ENCODE results near the gene AKT3. TPM values are rescaled to one million over a fixed set of nuclear protein-coding genes. Genes with fewer than 3 reads are reported as not detected.

AKT3 gene
- total RNA-seq, 3 donors from 2014 or later (not counting 1 experiment from before 2014, with no cell fraction given) = 135 to 157 (median 136) TPM

GRCh38 chr1:243725075-243725474 is 125.0 kb downstream of the AKT3 start:
- Histone ChIP-seq H3K4me3 (ENCODE audit: low read length) (no peak overlapping the region), H3K9me3 (ENCODE audit: control insufficient read depth, insufficient read depth, low read length) (peaks cover 2% of the 10 kb centered on the region), H3K27me3 (ENCODE audit: control insufficient read depth, insufficient read depth, low read length) (no peaks in the 10 kb centered on the region), H3K27ac (ENCODE audit: low read length) (no peak overlapping the region), H3K36me3 (ENCODE audit: control insufficient read depth, insufficient read depth, low read length) (peaks cover under 1% of the 10 kb centered on the region), H3K4me1 (ENCODE audit: control insufficient read depth, insufficient read depth, low read length) (peaks cover 8% of the 10 kb centered on the region)
- peaks cover 33 to 59% of the 10 kb centered on the region in 2 donors for H3K4me1 Mint-ChIP-seq
- H3K27me3 Mint-ChIP-seq (ENCODE audit: low read depth in 2 of 2) = no peaks in the 10 kb centered on the region
- DNase-seq (no peak), ATAC-seq (no peak)
- H3K9me3 Mint-ChIP-seq = no peaks in the 10 kb centered on the region
- WGBS (ENCODE audit: insufficient coverage) = 91% methylated on average over 3 of the region's 3 CpGs
- H3K36me3 Mint-ChIP-seq = no peaks in the 10 kb centered on the region
- H3K4me3 Mint-ChIP-seq = no peak overlapping the region
- intact Hi-C loops (cut with micrococcal nuclease) = no loop called here
- no peak overlapping the region for H3K27ac Mint-ChIP-seq
- TF ChIP-seq CTCF (IDR thresholded peaks at IDR 0.05) = no peak

GRCh38 chr1:243723458-243724043 is 126.5 kb downstream of the AKT3 start:
- H3K36me3 ChIP-seq (ENCODE audit: control insufficient read depth, insufficient read depth, low read length) = no peaks in the 10 kb centered on the region
- intact Hi-C loops (cut with micrococcal nuclease) = no loop called here
- H3K27ac ChIP-seq (ENCODE audit: low read length) = no peak overlapping the region
- Mint-ChIP-seq H3K27me3 (ENCODE audit: low read depth in 2 of 2) (no peaks in the 10 kb centered on the region), H3K4me1 (peaks cover 30 to 56% of the 10 kb centered on the region in 2 donors), H3K4me3 (no peak overlapping the region), H3K36me3 (no peaks in the 10 kb centered on the region), H3K27ac (peak overlapping the region in 1 of 2 donors; percentile 14), H3K9me3 (no peaks in the 10 kb centered on the region)
- DNase-seq (no peak), ATAC-seq (no peak)
- WGBS (ENCODE audit: insufficient coverage) = 80% methylated on average over 1 of the region's 3 CpGs
- no peak for TF ChIP-seq CTCF (IDR thresholded peaks at IDR 0.05)
- no peak overlapping the region for H3K4me3 ChIP-seq (ENCODE audit: low read length)
- H3K4me1 ChIP-seq (ENCODE audit: control insufficient read depth, insufficient read depth, low read length) = peaks cover 4% of the 10 kb centered on the region
- H3K9me3 ChIP-seq (ENCODE audit: control insufficient read depth, insufficient read depth, low read length) = no peaks in the 10 kb centered on the region
- no peaks in the 10 kb centered on the region for H3K27me3 ChIP-seq (ENCODE audit: control insufficient read depth, insufficient read depth, low read length)

GRCh38 chr1:243723050-243723449 is 127.0 kb downstream of the AKT3 start:
- Histone ChIP-seq H3K4me1 (ENCODE audit: control insufficient read depth, insufficient read depth, low read length) (peaks cover 4% of the 10 kb centered on the region), H3K27me3 (ENCODE audit: control insufficient read depth, insufficient read depth, low read length) (no peaks in the 10 kb centered on the region), H3K9me3 (ENCODE audit: control insufficient read depth, insufficient read depth, low read length) (no peaks in the 10 kb centered on the region), H3K36me3 (ENCODE audit: control insufficient read depth, insufficient read depth, low read length) (no peaks in the 10 kb centered on the region), H3K4me3 (ENCODE audit: low read length) (no peak overlapping the region), H3K27ac (ENCODE audit: low read length) (no peak overlapping the region)
- intact Hi-C loops (cut with micrococcal nuclease) = no loop called here
- H3K36me3 Mint-ChIP-seq = no peaks in the 10 kb centered on the region
- no peak for DNase-seq
- H3K4me3 Mint-ChIP-seq = no peak overlapping the region
- H3K27ac Mint-ChIP-seq = peak overlapping the region in 1 of 2 donors; percentile 14
- no peak for ATAC-seq
- 71% methylated on average over 1 of the region's 3 CpGs for WGBS (ENCODE audit: insufficient coverage)
- TF ChIP-seq CTCF (IDR thresholded peaks at IDR 0.05) = no peak
- no peaks in the 10 kb centered on the region for H3K27me3 Mint-ChIP-seq (ENCODE audit: low read depth in 2 of 2)
- H3K4me1 Mint-ChIP-seq = peaks cover 25 to 50% of the 10 kb centered on the region in 2 donors
- H3K9me3 Mint-ChIP-seq = no peaks in the 10 kb centered on the region

GRCh38 chr1:243719476-243719875 is 130.6 kb downstream of the AKT3 start:
- intact Hi-C loops (cut with micrococcal nuclease) = no loop called here
- no peak overlapping the region for H3K27ac Mint-ChIP-seq
- no peaks in the 10 kb centered on the region for H3K4me1 ChIP-seq (ENCODE audit: control insufficient read depth, insufficient read depth, low read length)
- DNase-seq = no peak
- TF ChIP-seq CTCF (IDR thresholded peaks at IDR 0.05) = no peak
- peaks cover 16 to 36% of the 10 kb centered on the region in 2 donors for H3K4me1 Mint-ChIP-seq
- H3K36me3 ChIP-seq (ENCODE audit: control insufficient read depth, insufficient read depth, low read length) = no peaks in the 10 kb centered on the region
- no peak overlapping the region for H3K27ac ChIP-seq (ENCODE audit: low read length)
- no peaks in the 10 kb centered on the region for H3K36me3 Mint-ChIP-seq
- ATAC-seq = no peak
- no peaks in the 10 kb centered on the region for H3K9me3 Mint-ChIP-seq
- H3K9me3 ChIP-seq (ENCODE audit: control insufficient read depth, insufficient read depth, low read length) = no peaks in the 10 kb centered on the region
- H3K27me3 Mint-ChIP-seq (ENCODE audit: low read depth in 2 of 2) = no peaks in the 10 kb centered on the region
- WGBS (ENCODE audit: insufficient coverage) = 100% methylated on average over 2 of the region's 2 CpGs
- no peak overlapping the region for H3K4me3 Mint-ChIP-seq
- no peak overlapping the region for H3K4me3 ChIP-seq (ENCODE audit: low read length)
- H3K27me3 ChIP-seq (ENCODE audit: control insufficient read depth, insufficient read depth, low read length) = no peaks in the 10 kb centered on the region
